Measurements from ENCODE around the gene ILK. TPM values are rescaled to one million over a fixed set of nuclear protein-coding genes. Genes with fewer than 3 reads are reported as not detected.

The ILK gene
- total RNA-seq, 1 experiment from 2014 or later = 92.3 TPM

DNA sequence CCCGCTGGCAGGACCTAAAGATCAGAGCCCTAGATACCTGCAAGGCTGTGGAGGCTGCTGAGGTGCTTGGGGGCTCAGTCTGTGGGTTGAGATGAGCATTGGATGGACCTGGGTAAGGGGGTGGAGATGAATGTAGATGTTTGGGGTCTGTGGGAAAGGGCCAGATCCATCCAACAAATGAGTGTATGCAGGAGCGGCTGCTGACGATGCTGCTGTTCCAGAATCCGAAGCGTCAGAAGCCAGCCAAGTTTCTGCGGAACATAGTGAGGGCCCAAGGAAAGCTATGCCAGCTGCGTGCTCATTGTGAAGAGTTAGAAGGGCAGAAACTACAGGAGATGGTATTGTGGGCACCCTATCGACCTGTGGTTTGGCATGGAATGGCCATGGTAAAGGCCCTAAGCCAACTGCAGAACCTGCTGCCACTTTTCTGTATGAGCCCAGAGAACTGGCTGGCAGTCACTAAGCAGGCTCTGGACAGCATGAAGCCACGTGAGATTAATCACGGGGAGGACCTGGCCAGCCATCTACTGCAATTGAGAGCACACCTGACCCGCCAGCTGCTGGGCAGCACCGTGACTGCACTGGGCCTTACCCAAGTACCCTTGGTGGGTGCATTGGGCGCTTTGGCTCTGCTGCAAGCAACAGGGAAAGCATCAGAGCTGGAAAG, 36.7 kb upstream of the ILK start:
- no peak for DNase-seq (ENCODE audit: unreplicated experiment)
- BruUV-seq (replicated peaks) = no TSS peak
- H3K36me3 Mint-ChIP-seq (ENCODE audit: insufficient read depth, unreplicated experiment) = no peaks in the 10 kb centered on the region
- no peak overlapping the region for H3K27ac Mint-ChIP-seq (ENCODE audit: low read depth, unreplicated experiment)
- no peak for TF ChIP-seq CTCF (IDR thresholded peaks at IDR 0.05; ENCODE audit: unreplicated experiment)
- H3K4me3 Mint-ChIP-seq (ENCODE audit: unreplicated experiment) = no peak overlapping the region
- intact Hi-C loops (cut with micrococcal nuclease) = no loop called here
- peaks cover 29% of the 10 kb centered on the region for H3K4me1 Mint-ChIP-seq (ENCODE audit: insufficient read depth, unreplicated experiment)
- POLR2A ChIA-PET = no interaction called here
- CTCF ChIA-PET = interaction anchor here (2.6 kb wide), 1 partner anchor 36 kb away, joined by 15 read pairs; no protein-coding TSS in a partner anchor
- no peaks in the 10 kb centered on the region for H3K9me3 Mint-ChIP-seq (ENCODE audit: unreplicated experiment)
- no peaks in the 10 kb centered on the region for H3K27me3 Mint-ChIP-seq (ENCODE audit: insufficient read depth, unreplicated experiment)

DNA sequence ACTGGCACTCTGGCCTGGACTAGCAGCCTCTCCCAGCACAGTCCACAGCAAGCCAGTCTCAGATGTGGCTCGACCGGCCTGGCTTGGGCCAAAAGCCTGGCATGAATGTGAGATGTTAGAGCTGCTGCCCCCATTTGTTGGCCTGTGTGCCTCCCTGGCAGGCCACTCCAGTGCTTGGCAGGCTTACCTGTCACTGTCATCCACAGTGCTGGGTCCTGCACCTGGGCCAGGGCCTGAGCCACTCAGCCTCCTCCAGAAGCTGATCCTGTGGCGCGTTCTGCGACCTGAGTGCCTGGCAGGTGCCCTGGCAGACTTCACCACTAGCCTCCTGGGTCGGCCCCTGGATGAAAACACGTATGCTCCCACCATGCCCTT, 36.2 kb upstream of the ILK start:
- no peak for TF ChIP-seq CTCF (IDR thresholded peaks at IDR 0.05; ENCODE audit: unreplicated experiment)
- H3K36me3 Mint-ChIP-seq (ENCODE audit: insufficient read depth, unreplicated experiment) = peaks cover 5% of the 10 kb centered on the region
- H3K4me1 Mint-ChIP-seq (ENCODE audit: insufficient read depth, unreplicated experiment) = peaks cover 31% of the 10 kb centered on the region
- ChIA-PET CTCF (interaction anchor here (2.6 kb wide), 1 partner anchor 37 kb away, joined by 15 read pairs; no protein-coding TSS in a partner anchor), POLR2A (no interaction called here)
- no peak overlapping the region for H3K4me3 Mint-ChIP-seq (ENCODE audit: unreplicated experiment)
- intact Hi-C loops (cut with micrococcal nuclease) = no loop called here
- no peaks in the 10 kb centered on the region for H3K27me3 Mint-ChIP-seq (ENCODE audit: insufficient read depth, unreplicated experiment)
- DNase-seq (ENCODE audit: unreplicated experiment) = no peak
- BruUV-seq (replicated peaks) = no TSS peak
- no peak overlapping the region for H3K27ac Mint-ChIP-seq (ENCODE audit: low read depth, unreplicated experiment)
- H3K9me3 Mint-ChIP-seq (ENCODE audit: unreplicated experiment) = no peaks in the 10 kb centered on the region

DNA sequence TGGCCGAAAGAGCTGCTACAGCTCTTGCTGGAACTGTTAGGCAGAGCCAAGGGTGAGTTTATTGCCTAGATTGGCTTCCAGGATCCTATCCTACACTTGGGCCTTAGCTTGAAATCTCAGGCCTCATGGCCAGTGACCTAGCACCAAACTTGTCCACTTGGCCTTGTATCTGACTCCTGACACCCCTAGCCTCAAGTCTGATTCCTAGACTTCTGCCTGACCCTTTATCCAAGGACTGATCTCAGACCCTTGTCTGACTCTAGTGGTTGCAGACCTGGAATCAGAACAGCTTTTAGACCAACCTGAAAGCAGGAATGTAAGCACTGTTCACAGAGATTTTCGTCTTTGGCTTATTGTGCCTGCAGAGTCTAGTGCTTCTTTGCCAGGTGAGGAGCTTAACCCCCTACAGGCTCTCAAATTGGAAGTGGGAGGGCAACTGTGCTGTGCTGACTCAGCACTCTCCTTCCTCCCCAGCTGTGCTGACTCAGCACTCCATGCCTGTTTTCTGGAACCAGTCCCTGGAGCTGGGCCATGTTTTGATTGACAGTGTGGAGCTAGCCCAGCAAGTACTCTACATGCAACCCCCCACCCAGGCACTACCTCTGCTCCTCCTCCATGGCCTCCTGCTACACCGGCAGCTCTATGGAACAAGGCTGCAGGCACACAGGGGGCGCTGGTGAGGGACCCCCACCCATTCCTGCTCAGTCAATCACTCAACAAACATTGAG, 35.2 kb upstream of the ILK start:
- TF ChIP-seq CTCF (IDR thresholded peaks at IDR 0.05; ENCODE audit: unreplicated experiment) = no peak
- peak; percentile 76 for DNase-seq (ENCODE audit: unreplicated experiment)
- no peaks in the 10 kb centered on the region for H3K27me3 Mint-ChIP-seq (ENCODE audit: insufficient read depth, unreplicated experiment)
- H3K27ac Mint-ChIP-seq (ENCODE audit: low read depth, unreplicated experiment) = no peak overlapping the region
- no peak overlapping the region for H3K4me3 Mint-ChIP-seq (ENCODE audit: unreplicated experiment)
- peaks cover 31% of the 10 kb centered on the region for H3K4me1 Mint-ChIP-seq (ENCODE audit: insufficient read depth, unreplicated experiment)
- no peaks in the 10 kb centered on the region for H3K9me3 Mint-ChIP-seq (ENCODE audit: unreplicated experiment)
- BruUV-seq (replicated peaks) = no TSS peak
- intact Hi-C loops (cut with micrococcal nuclease) = no loop called here
- peaks cover 8% of the 10 kb centered on the region for H3K36me3 Mint-ChIP-seq (ENCODE audit: insufficient read depth, unreplicated experiment)
- ChIA-PET CTCF (interaction anchor here (0.5 to 2.6 kb wide), 5 partner anchors 16 to 236 kb away, joined by 3 to 15 read pairs (median 3); no protein-coding TSS in a partner anchor), POLR2A (interaction anchor here (1.2 kb wide), 1 partner anchor 36 kb away, joined by 3 read pairs; no protein-coding TSS in a partner anchor)

DNA sequence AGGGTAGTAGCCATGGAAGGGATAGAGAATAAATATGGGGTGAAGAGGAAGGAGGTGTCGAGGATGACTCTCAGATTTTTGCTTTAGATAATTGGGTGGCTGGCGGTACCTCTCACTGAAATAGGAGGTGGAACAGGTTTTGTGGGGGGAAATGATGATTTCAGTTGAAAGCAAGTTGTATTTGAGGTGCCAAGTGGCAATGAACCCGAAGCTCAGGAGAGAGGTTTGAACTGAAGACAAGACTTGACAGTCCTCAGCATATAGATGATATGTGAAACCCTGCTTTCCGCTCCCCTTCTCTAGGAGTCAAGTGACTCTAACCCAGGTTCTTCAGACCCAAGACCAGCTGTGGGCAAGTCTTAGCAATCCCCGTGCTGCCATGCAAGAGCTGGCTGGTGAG, 33.9 kb upstream of the ILK start:
- intact Hi-C loops (cut with micrococcal nuclease) = no loop called here

More for the DNA sequence above, 33.9 kb upstream of the ILK start:
- no peak for TF ChIP-seq CTCF (IDR thresholded peaks at IDR 0.05; ENCODE audit: unreplicated experiment)
- Mint-ChIP-seq H3K36me3 (ENCODE audit: insufficient read depth, unreplicated experiment) (peaks cover 8% of the 10 kb centered on the region), H3K9me3 (ENCODE audit: unreplicated experiment) (no peaks in the 10 kb centered on the region), H3K4me3 (ENCODE audit: unreplicated experiment) (no peak overlapping the region), H3K4me1 (ENCODE audit: insufficient read depth, unreplicated experiment) (peaks cover 31% of the 10 kb centered on the region), H3K27me3 (ENCODE audit: insufficient read depth, unreplicated experiment) (no peaks in the 10 kb centered on the region), H3K27ac (ENCODE audit: low read depth, unreplicated experiment) (no peak overlapping the region)
- BruUV-seq (replicated peaks) = no TSS peak
- no peak for DNase-seq (ENCODE audit: unreplicated experiment)
- ChIA-PET POLR2A (interaction anchor here (0.8 kb wide), 1 partner anchor 113 kb away, joined by 3 read pairs; the partner anchor contains the start of gene MRPL17), CTCF (interaction anchor here (0.7 to 1.8 kb wide), 2 partner anchors 30 to 43 kb away, joined by 4 read pairs; no protein-coding TSS in a partner anchor)
